Measurements from ENCODE around the gene CAPN12.

The CAPN12 gene

DNA sequence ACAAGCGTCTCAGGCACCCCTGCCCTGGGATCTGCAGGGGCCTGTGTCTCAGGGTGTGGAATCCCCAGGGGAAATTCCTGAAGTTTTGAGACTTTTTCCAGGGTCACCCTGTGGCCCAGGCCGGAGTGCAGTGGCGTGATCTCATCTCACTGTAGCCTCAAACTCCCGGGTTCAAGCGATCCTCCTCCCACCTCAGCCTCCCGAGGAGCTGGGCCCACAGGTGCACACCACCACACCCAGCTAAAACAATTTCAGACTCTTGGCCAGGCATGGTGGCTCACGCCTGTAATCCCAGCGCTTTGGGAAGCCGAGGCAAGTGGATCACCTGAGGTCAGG, 4.0 kb downstream of the CAPN12 start:
- no peak for DNase-seq (ENCODE audit: low read depth)
- H3K4me3 ChIP-seq (ENCODE audit: low read depth, low read length), result no peak overlapping the region
- TF ChIP-seq, protein P1, sequence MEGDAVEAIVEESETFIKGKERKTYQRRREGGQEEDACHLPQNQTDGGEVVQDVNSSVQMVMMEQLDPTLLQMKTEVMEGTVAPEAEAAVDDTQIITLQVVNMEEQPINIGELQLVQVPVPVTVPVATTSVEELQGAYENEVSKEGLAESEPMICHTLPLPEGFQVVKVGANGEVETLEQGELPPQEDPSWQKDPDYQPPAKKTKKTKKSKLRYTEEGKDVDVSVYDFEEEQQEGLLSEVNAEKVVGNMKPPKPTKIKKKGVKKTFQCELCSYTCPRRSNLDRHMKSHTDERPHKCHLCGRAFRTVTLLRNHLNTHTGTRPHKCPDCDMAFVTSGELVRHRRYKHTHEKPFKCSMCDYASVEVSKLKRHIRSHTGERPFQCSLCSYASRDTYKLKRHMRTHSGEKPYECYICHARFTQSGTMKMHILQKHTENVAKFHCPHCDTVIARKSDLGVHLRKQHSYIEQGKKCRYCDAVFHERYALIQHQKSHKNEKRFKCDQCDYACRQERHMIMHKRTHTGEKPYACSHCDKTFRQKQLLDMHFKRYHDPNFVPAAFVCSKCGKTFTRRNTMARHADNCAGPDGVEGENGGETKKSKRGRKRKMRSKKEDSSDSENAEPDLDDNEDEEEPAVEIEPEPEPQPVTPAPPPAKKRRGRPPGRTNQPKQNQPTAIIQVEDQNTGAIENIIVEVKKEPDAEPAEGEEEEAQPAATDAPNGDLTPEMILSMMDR (IDR thresholded peaks at IDR 0.05; ENCODE audit: insufficient read depth, low read depth, low read length, missing control alignments), result no peak

DNA sequence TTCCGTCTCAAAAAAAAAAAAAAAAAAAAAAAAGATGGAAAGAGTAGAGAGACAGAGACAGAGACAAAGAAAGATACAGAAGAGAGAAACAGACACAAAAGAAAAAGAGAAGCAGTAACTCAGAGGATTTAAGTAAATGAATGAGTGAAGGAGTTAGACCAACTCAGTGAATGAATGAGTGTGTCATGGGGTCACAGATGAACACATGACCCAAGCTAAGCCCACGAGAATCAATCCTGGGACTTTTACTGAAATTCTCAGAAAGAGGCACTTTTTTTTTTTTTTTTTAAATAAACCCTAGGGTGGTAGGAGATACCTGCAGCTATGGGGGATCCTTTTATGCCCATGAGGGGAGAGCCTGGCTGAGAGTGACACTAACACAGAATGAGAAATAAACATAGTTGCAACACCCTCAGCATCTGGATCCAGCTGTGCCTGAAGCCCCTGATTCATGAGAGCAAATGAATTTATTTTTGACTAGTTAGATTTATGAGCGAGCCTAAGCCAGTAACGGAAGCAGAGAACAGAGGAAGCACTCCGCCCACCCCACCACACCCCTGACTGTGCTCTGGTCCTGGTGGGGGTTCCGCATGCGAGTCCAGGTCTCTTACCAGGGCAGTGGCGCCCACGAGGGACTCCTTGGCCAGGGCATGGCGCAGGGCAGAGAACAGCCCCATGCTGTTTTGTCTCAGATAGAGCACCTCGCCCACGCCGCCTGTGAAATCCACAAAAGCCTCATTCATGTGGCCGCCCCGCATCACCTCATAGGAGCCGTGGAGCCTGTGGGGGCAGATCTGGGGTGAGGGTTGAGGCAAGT, 4.6 kb downstream of the CAPN12 start:
- TF ChIP-seq, protein P1 (IDR thresholded peaks at IDR 0.05; ENCODE audit: insufficient read depth, low read depth, low read length, missing control alignments), result no peak

DNA sequence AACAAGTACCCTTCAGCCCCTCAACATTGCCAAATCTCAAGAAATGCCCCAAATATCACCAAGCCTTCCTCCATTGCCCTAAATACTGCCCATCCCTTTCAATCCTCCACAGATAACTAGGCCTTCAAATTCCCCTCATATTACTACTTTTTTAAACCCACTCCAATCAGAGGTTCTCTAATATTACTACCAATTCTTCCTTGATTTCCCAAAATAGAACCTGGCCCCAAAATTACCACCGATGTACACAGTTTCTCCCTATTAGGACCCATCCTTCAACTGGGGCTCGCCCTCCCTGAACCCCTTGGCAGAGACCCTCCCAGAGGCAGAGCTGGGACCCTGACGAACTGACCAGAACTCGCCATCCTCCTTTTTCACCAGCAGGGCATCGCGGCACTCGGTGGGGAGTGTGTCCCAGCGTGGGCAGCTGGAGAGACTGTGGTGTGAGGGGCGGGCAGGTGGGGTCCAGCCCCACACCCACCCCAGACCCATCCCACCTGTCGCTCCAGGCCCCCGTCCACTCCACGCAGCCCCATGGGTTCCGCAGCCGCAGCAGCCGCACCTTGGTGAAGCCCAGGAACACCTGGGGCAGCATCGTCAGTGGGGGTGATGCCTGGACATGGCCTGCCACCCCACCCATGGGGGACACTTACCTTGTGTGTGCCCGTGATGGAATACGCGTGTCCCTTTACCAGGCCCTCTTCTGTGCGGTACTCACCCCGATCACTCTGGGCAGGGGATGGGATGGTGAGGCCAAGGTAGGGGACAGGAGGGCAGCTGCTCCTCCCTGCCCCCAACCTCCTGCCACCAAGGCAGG, 6.1 kb downstream of the CAPN12 start:
- TF ChIP-seq, protein P1 (IDR thresholded peaks at IDR 0.05; ENCODE audit: insufficient read depth, low read depth, low read length, missing control alignments), result no peak
- DNase-seq (ENCODE audit: low read depth), result no peak
- no peak overlapping the region for H3K4me3 ChIP-seq (ENCODE audit: low read depth, low read length)

More for the DNA sequence above, 4.6 kb downstream of the CAPN12 start:
- H3K4me3 ChIP-seq (ENCODE audit: low read depth, low read length), result no peak overlapping the region
- no peak for DNase-seq (ENCODE audit: low read depth)

DNA sequence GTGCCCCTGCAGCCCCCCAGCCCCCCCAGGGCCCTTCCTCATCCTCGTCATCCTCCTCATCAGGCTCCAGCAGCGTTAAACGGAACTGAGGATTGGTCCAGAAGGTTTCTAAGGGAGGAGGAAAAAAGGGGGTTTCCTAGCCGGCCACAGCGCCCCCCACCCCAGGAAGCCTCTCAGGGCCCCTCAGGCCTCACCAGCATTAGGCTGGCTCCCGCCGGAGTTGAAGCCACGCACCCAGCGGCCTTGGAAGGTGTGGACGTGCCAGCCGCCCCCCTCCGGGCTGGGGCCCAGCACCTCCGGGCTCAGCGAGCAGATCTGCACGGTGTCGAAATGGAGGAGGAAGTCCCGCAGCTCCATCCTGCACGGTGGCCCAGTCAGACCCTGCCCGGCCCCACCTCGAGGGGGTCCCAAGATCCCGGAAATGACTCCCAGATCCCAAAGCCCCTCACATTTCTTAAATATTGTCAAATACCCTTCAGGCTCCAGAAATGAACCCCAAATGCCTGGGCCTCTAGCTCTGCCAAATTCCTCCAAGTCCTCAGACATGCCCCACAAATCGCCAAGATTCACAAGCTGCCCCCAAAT, 6.9 kb downstream of the CAPN12 start:
- no peak overlapping the region for H3K4me3 ChIP-seq (ENCODE audit: low read depth, low read length)
- peak; percentile 1 for DNase-seq (ENCODE audit: low read depth)
- TF ChIP-seq, protein P1 (IDR thresholded peaks at IDR 0.05; ENCODE audit: insufficient read depth, low read depth, low read length, missing control alignments), result no peak

DNA sequence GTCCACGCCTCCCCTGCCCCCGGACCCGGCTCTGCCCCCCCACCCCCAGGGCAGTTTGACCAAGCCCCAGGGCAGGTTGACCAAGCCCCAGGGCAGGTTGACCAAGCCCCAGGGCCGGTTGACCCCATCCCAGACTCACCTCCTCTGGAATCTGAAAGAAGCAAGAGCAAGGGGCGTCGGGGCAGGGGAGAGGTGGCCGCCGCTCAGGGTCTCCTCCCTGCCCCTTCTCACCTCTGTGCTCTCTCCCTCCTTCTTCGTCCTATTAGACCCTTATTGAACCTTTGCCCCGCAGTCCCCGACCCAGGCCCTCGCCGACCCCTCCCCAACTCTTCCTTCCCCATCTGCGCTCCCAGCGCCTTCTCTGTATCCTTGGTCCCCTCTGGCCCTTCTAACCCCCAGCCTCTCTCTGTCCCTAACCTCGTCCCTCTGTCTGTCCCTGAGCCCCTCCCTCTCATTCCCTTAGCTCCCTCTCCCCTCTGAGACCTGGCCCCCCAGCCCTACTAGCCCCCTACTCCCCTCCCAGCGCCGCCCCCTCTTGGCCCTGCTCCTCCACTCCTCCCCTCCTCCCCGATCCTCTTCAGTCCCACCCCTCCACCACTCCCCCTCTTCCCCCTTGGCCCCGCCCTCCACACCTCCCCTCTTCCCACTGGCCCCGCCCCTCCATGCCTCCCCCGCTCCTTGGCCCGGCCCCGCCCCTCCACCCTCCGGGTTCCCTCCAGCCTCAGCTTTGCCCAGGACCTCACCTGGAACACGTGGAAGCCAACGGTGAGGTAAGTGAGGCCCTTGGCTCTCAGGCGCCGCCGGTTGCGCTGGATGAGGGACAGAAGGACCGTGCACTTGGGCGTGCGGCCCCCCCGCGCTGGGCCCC, 7.6 kb downstream of the CAPN12 start:
- TF ChIP-seq, protein P1 (IDR thresholded peaks at IDR 0.05; ENCODE audit: insufficient read depth, low read depth, low read length, missing control alignments), result no peak
- H3K4me3 ChIP-seq (ENCODE audit: low read depth, low read length), result peak overlapping the region; percentile 41
- DNase-seq (ENCODE audit: low read depth), result peak; percentile 63

DNA sequence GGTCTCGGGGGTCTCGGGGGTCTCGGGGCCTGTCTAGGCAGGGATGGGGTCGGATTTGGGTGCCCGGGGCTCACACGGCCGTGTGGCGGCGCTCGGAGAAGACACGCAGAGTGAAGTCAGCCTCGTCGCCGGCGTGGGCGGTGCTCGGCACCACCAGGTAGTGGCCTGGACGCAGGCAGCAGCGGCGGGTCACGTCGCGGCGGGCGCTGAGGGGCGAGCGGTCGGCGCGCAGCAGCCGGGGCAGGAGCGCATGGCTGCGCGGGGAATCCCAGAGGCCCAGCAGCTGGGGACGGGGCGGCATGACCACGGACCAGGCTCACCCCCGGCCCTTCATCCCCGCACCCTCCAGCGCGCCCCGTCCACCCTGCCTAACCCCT, 8.2 kb downstream of the CAPN12 start:
- DNase-seq (ENCODE audit: low read depth), result peak; percentile 67
- H3K4me3 ChIP-seq (ENCODE audit: low read depth, low read length), result peak overlapping the region; percentile 41
- TF ChIP-seq, protein P1 (IDR thresholded peaks at IDR 0.05; ENCODE audit: insufficient read depth, low read depth, low read length, missing control alignments), result no peak
